ENCODE measurements around the gene DDX56. TPM values are rescaled to one million over a fixed set of nuclear protein-coding genes. Genes with fewer than 3 reads are reported as not detected.

DDX56 gene
- total RNA-seq, 2 donors from 2014 or later: 52.9 to 60.6 TPM

- H3K27me3 ChIP-seq (replicated peaks; ENCODE audit: insufficient read depth): no peaks in the 10 kb centered on the region
- intact Hi-C loops (cut with DNase I): no loop called here
- no peak for DNase-seq (ENCODE audit: low spot score)
- 77% methylated on average over 5 of the region's 5 CpGs for WGBS
- TF ChIP-seq, protein P1, sequence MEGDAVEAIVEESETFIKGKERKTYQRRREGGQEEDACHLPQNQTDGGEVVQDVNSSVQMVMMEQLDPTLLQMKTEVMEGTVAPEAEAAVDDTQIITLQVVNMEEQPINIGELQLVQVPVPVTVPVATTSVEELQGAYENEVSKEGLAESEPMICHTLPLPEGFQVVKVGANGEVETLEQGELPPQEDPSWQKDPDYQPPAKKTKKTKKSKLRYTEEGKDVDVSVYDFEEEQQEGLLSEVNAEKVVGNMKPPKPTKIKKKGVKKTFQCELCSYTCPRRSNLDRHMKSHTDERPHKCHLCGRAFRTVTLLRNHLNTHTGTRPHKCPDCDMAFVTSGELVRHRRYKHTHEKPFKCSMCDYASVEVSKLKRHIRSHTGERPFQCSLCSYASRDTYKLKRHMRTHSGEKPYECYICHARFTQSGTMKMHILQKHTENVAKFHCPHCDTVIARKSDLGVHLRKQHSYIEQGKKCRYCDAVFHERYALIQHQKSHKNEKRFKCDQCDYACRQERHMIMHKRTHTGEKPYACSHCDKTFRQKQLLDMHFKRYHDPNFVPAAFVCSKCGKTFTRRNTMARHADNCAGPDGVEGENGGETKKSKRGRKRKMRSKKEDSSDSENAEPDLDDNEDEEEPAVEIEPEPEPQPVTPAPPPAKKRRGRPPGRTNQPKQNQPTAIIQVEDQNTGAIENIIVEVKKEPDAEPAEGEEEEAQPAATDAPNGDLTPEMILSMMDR (IDR thresholded peaks at IDR 0.05): no peak
- TF ChIP-seq POLR2A (IDR thresholded peaks at IDR 0.05) (no peak), POLR2AphosphoS5 (IDR thresholded peaks at IDR 0.05) (no peak)
- H3K36me3 ChIP-seq: no peaks in the 10 kb centered on the region
- no peaks in the 10 kb centered on the region for H3K9me3 ChIP-seq
- H3K4me1 ChIP-seq (replicated peaks): no peaks in the 10 kb centered on the region
- H3K4me3 ChIP-seq: no peak overlapping the region
- H3K27ac ChIP-seq: no peak overlapping the region
Measured at GRCh38 chr7:44595934-44596635, 22.4 kb upstream of the DDX56 start.

DNA sequence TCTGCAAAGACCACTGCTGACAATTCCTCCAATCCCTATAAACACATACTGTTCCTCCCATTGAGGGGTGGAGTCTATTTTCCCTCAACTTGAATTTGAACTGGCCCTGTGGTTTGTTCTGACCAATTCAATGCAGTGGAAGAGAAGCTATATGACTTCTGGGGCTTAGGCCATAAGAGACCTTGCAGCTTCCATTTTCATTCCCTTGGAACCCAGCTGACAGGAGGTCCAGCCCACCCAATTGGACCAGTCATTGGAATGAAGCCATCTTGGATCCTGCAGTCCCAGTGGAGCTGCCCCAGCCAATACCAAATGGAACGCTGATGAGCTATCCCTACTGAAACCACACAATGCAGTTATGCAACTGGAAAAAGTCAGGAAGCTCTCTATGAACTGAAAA, 17.2 kb upstream of the DDX56 start:
- H3K4me3 ChIP-seq: no peak overlapping the region
- H3K36me3 ChIP-seq: no peaks in the 10 kb centered on the region
- H3K27ac ChIP-seq: no peak overlapping the region
- DNase-seq (ENCODE audit: low spot score): no peak
- intact Hi-C loops (cut with DNase I): no loop called here
- H3K27me3 ChIP-seq (replicated peaks; ENCODE audit: insufficient read depth): no peaks in the 10 kb centered on the region
- WGBS: 83% methylated on average over 1 of the region's 1 CpG
- no peaks in the 10 kb centered on the region for H3K9me3 ChIP-seq
- H3K4me1 ChIP-seq (replicated peaks): no peaks in the 10 kb centered on the region
- TF ChIP-seq POLR2A (IDR thresholded peaks at IDR 0.05): no peak
- TF ChIP-seq, protein P1 (IDR thresholded peaks at IDR 0.05): no peak
- no peak for TF ChIP-seq POLR2AphosphoS5 (IDR thresholded peaks at IDR 0.05)

- Histone ChIP-seq H3K27ac (no peak overlapping the region), H3K4me1 (replicated peaks) (no peaks in the 10 kb centered on the region), H3K27me3 (replicated peaks; ENCODE audit: insufficient read depth) (no peaks in the 10 kb centered on the region), H3K9me3 (no peaks in the 10 kb centered on the region), H3K36me3 (no peaks in the 10 kb centered on the region), H3K4me3 (no peak overlapping the region)
- TF ChIP-seq, protein P1 (IDR thresholded peaks at IDR 0.05): peak; percentile 23 to 78 (median 58)
- TF ChIP-seq POLR2AphosphoS5 (IDR thresholded peaks at IDR 0.05): peak; percentile 54
- no peak for TF ChIP-seq POLR2A (IDR thresholded peaks at IDR 0.05)
- 21% methylated on average over 6 of the region's 6 CpGs for WGBS
- intact Hi-C loops (cut with DNase I): loop anchor here (10.0 kb wide), 1 partner anchor 527 kb away; the partner anchor contains the start of gene TBRG4
- DNase-seq (ENCODE audit: low spot score): peak; percentile 58
Measured at GRCh38 chr7:44587843-44588711, 14.4 kb upstream of the DDX56 start.

- TF ChIP-seq, protein P1 (IDR thresholded peaks at IDR 0.05): no peak
- TF ChIP-seq POLR2A (IDR thresholded peaks at IDR 0.05): no peak
- no peak for TF ChIP-seq POLR2AphosphoS5 (IDR thresholded peaks at IDR 0.05)
- Histone ChIP-seq H3K27ac (peak overlapping the region; percentile 92 to 95), H3K4me1 (replicated peaks) (peaks cover 4% of the 10 kb centered on the region), H3K27me3 (replicated peaks; ENCODE audit: insufficient read depth) (no peaks in the 10 kb centered on the region), H3K36me3 (peaks cover 0 to 3% of the 10 kb centered on the region in 2 donors), H3K9me3 (no peaks in the 10 kb centered on the region), H3K4me3 (peak overlapping the region; percentile 73 to 77)
- DNase-seq (ENCODE audit: low spot score): no peak
- WGBS: 93% methylated on average over 13 of the region's 13 CpGs
- intact Hi-C loops (cut with DNase I): loop anchor here (2.0 to 10.0 kb wide), 3 partner anchors 23 to 531 kb away; partner anchors contain the start of genes H2AZ2, OGDH and TBRG4
Measured at GRCh38 chr7:44583146-44583865, 9.6 kb upstream of the DDX56 start.

All from prostate gland (tissue), 2 donors.